GM13977 (cell line): ENCODE data around the gene MIOX.

Experiments used
- DNase-seq: peaks from one replicate; pipeline ENCODE4 v3.0.0; 2012; ENCODE audit warnings: low spot score
- in situ Hi-C: fragments of 300-500 bp; cut with MboI; formaldehyde crosslinking; loops from one replicate; pipeline ENCODE4 v1.12.0; 2022; ENCODE audit warnings: low sequenced_read_pairs, low pct_unique_long_range_greater_than_20kb, mixed read lengths, inconsistent platforms; ENCODE audit not compliant: unreplicated experiment
- TF ChIP-seq, protein P1 (sequence below): IDR thresholded peaks from 2 replicates; pipeline ENCODE4 v1.5.1; 2012; ENCODE audit warnings: mild to moderate bottlenecking, control low read depth; ENCODE audit not compliant: insufficient read depth; ENCODE audit errors: extremely low read depth, missing control alignments

Gene MIOX

DNA sequence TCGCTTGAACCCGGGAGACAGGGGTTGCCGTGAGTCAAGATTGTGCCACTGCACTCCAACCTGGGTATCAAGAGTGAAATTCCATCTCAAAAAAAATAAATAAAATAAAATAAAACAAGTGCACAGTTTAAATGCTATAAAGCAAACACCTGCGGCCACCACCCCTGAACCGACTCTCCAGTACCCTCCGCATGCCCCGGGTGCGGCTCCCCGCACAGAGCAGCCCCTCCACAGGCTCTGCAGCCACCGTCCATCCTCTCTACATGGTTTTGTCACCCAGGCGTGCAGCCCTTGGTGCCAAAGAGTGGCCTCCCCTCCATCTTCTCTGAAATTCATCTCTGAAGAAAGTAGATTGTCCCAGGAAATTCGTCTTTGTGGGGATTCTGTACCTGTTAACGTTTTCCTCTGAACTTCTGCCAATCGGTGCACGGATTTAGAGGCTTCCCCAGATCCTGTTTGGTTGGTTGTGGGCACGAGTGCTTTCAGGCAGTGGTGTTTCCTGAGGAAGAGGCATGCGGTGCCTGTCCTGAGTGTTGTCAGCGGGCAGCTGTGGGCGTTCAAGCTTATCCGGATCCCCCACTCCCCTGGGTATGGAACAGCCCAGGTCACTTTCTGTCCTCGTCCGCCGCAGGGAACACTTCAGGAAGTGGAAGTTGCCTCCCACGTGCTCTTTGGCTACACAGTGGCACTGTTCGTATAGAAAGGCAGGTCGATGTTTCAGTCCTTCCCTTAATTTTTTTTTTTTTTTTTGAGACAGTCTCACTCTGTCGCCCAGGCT lies 4.1 kb downstream of the MIOX start:
- no peak for DNase-seq
- TF ChIP-seq, protein P1, sequence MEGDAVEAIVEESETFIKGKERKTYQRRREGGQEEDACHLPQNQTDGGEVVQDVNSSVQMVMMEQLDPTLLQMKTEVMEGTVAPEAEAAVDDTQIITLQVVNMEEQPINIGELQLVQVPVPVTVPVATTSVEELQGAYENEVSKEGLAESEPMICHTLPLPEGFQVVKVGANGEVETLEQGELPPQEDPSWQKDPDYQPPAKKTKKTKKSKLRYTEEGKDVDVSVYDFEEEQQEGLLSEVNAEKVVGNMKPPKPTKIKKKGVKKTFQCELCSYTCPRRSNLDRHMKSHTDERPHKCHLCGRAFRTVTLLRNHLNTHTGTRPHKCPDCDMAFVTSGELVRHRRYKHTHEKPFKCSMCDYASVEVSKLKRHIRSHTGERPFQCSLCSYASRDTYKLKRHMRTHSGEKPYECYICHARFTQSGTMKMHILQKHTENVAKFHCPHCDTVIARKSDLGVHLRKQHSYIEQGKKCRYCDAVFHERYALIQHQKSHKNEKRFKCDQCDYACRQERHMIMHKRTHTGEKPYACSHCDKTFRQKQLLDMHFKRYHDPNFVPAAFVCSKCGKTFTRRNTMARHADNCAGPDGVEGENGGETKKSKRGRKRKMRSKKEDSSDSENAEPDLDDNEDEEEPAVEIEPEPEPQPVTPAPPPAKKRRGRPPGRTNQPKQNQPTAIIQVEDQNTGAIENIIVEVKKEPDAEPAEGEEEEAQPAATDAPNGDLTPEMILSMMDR: no peak
- in situ Hi-C loops: loop anchor here (10.0 kb wide), 1 partner anchor 236 kb away; the partner anchor contains the start of gene HDAC10

DNA sequence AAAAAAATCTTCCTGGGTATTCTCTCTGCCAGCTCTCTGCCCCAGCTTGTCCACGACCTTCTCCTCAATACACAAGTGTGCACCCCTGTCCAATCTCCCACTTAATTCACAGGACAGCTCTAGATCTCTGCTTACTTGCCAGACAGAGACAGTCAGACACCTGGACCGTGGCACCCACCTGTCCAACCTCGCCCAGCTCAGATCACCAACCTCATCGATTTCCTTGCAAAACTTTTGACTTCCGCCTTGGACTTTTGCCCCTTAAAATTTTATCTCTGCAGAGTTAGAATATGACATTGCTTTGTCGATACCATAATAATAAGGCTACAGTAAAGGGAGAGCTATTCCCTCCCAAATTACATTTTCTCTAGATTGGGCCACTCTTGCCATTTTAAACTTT lies 10.4 kb downstream of the MIOX start:
- in situ Hi-C loops: loop anchor here (10.0 kb wide), 1 partner anchor 242 kb away; the partner anchor contains the start of gene HDAC10

DNA sequence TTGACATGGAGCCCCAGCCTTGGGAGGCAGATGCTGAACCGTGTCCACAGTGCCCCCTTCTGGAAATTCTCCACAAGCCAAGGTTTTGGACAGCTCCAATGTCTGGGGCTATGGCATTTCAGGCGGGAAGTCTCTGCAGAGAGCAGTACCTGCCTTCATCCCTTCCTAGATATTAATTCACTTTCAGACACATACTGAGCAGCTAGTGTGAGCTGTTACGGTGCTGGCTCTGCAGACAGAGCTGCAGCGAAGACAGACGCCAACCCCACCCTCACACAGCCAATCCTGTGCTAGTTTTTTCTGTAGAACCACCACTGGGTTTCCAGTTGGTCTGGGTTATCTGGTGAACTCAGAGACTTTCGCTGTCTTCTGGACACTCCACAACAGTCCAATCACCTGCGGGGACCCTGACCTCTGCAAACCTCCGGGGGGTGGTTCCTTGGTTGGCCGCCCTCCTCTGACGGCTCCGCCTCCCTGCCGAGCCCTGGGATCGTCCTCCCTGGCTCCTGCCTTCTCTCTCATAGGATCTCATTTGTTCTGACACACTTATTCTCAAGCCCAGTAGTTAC lies 11.7 kb downstream of the MIOX start:
- in situ Hi-C loops: loop anchor here (10.0 kb wide), 1 partner anchor 244 kb away; the partner anchor contains the start of gene HDAC10
- DNase-seq: peak; percentile 77
- TF ChIP-seq, protein P1: peak; percentile 79

More for the DNA sequence above, 10.4 kb downstream of the MIOX start:
- no peak for DNase-seq
- TF ChIP-seq, protein P1: no peak

DNA sequence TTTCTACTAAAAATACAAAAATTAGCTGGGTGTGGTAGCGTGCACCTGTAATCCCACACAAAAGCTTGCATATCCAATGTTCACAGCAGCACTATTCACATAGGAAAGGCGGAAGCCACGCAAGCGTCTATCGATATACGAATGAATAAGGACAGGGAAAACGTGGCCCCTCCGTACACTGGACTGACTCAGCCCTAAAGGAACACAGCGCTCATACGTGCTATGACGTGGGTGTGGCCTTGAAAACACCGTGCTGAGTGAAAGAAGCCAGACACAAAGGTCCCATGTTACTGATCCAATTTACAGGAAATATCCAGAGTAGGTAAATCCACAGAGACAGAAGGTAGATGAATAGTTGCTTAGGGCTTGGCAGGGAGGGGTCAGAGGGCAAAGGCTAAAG lies 13.8 kb downstream of the MIOX start:
- in situ Hi-C loops: no loop called here
- no peak for DNase-seq
- TF ChIP-seq, protein P1: no peak

DNA sequence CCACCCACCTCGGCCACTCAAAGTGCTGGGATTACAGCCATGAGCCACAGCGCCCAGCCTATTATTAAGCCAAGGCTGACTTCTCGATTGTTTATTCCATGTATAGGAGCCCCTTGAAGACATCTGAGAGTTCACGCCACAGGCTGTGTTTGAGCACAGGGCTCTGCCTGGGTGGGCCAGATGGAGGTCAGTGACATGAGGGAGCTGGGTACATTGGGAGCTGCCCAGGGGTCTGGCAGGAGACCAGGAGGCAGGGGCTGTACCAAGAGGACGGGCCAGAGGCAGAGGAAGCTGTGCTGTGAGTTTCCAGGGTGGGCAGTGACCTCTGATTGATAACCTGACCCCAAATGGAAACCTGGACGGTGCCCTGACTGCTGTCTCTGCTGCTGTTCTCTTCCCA lies 15.4 kb downstream of the MIOX start:
- TF ChIP-seq, protein P1: no peak
- in situ Hi-C loops: no loop called here
- no peak for DNase-seq

DNA sequence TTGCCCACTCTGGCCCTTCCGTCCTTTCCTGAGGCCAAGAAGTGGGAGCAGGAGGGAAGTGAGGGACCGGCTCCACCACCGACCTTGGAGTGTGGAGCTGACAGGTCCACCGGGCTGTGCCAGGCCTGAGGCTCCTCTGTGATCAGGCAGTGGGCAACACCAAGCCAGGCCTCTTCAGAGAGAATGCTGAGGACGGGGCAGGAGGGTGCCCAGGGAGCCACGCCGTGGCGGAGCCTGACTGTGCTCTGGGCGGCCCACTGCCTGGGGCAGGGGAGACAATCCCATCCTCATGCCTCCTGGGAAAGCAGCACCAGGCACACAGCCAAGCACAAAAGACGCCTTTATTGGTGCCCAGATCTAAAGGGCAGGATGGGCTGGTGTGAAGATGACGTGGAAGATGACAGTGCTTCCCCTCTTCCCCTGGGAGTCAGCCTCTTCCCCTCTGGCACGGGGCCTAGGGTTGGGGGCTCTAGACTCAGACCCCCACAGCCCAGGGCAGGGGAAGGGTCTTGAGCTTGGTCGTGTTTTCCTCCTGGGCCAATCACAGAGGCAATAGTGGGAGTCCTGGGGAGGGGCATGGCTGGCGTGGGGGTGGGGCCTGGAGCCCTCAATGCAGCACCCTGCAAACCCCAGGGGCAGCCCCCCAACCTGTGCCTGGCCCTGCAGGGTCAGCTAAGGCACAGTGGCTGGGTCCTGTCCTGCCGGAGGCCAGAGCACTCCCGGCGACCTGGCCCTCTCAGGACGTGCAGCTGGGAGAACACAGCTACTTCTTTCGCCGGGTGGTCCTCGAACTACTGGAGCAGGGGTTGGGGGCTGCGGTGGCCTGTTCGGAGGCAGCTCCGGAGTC lies 16.2 kb downstream of the MIOX start:
- DNase-seq: no peak
- TF ChIP-seq, protein P1: no peak
- in situ Hi-C loops: no loop called here
